Measurements from ENCODE around the gene CAMTA1. TPM values are rescaled to one million over a fixed set of nuclear protein-coding genes. Genes with fewer than 3 reads are reported as not detected.
A peak's percentile ranks its signal among the peaks of the same experiment; 100 is the strongest.

The CAMTA1 gene
- total RNA-seq, 1 experiment from 2014 or later: 85.2 TPM

GRCh38 chr1:7644086-7644485 is 858.8 kb downstream of the CAMTA1 start:
- Histone ChIP-seq H3K36me3 (ENCODE audit: insufficient read depth, low read length, poor library complexity, severe bottlenecking) (no peaks in the 10 kb centered on the region), H3K27me3 (replicated peaks; ENCODE audit: insufficient read depth, low read depth, low read length, poor library complexity) (no peaks in the 10 kb centered on the region), H3K9me3 (ENCODE audit: low read depth, low read length, poor library complexity, severe bottlenecking) (no peaks in the 10 kb centered on the region), H3K4me3 (ENCODE audit: low read depth, low read length, poor library complexity, severe bottlenecking) (no peak overlapping the region), H3K4me1 (ENCODE audit: insufficient read depth, low read length, poor library complexity, severe bottlenecking) (peaks cover 8% of the 10 kb centered on the region), H3K27ac (ENCODE audit: low read depth, low read length, poor library complexity, severe bottlenecking) (no peak overlapping the region)
- POLR2A ChIA-PET (ENCODE audit: low non-redundant PET): no interaction called here
- DNase-seq (ENCODE audit: low spot score): no peak
- BruUV-seq (replicated peaks): no TSS peak
- TF ChIP-seq CTCF (conservative IDR thresholded peaks at IDR 0.05; ENCODE audit: low read depth, low read length) (no peak), EZH2 (IDR thresholded peaks at IDR 0.05; ENCODE audit: borderline replicate concordance, low read depth, low read length, poor library complexity, severe bottlenecking) (no peak)
- intact Hi-C loops (cut with micrococcal nuclease; ENCODE audit: unreplicated experiment): loop anchor here (10.0 kb wide), 1 partner anchor 349 kb away; no protein-coding TSS in a partner anchor
- CTCF ChIA-PET: no interaction called here

- BruUV-seq (replicated peaks): no TSS peak
- Histone ChIP-seq H3K4me3 (ENCODE audit: low read depth, low read length, poor library complexity, severe bottlenecking) (no peak overlapping the region), H3K36me3 (ENCODE audit: insufficient read depth, low read length, poor library complexity, severe bottlenecking) (no peaks in the 10 kb centered on the region), H3K27me3 (replicated peaks; ENCODE audit: insufficient read depth, low read depth, low read length, poor library complexity) (no peaks in the 10 kb centered on the region), H3K27ac (ENCODE audit: low read depth, low read length, poor library complexity, severe bottlenecking) (no peak overlapping the region), H3K9me3 (ENCODE audit: low read depth, low read length, poor library complexity, severe bottlenecking) (no peaks in the 10 kb centered on the region), H3K4me1 (ENCODE audit: insufficient read depth, low read length, poor library complexity, severe bottlenecking) (peaks cover 8% of the 10 kb centered on the region)
- no peak for TF ChIP-seq EZH2 (IDR thresholded peaks at IDR 0.05; ENCODE audit: borderline replicate concordance, low read depth, low read length, poor library complexity, severe bottlenecking)
- no peak for TF ChIP-seq CTCF (conservative IDR thresholded peaks at IDR 0.05; ENCODE audit: low read depth, low read length)
- POLR2A ChIA-PET (ENCODE audit: low non-redundant PET): no interaction called here
- intact Hi-C loops (cut with micrococcal nuclease; ENCODE audit: unreplicated experiment): loop anchor here (5.0 to 10.0 kb wide), 5 partner anchors 350 to 918 kb away; no protein-coding TSS in a partner anchor
- DNase-seq (ENCODE audit: low spot score): peak; percentile 51
- CTCF ChIA-PET: interaction anchor here (0.6 to 1.2 kb wide), 3 partner anchors 191 to 765 kb away, joined by 3 to 5 read pairs (median 4); no protein-coding TSS in a partner anchor
Observed at GRCh38 chr1:7644961-7645750, 859.9 kb downstream of the CAMTA1 start.

GRCh38 chr1:7645751-7646048 is 860.4 kb downstream of the CAMTA1 start:
- no peak for DNase-seq (ENCODE audit: low spot score)
- Histone ChIP-seq H3K36me3 (ENCODE audit: insufficient read depth, low read length, poor library complexity, severe bottlenecking) (no peaks in the 10 kb centered on the region), H3K27ac (ENCODE audit: low read depth, low read length, poor library complexity, severe bottlenecking) (no peak overlapping the region), H3K27me3 (replicated peaks; ENCODE audit: insufficient read depth, low read depth, low read length, poor library complexity) (no peaks in the 10 kb centered on the region), H3K4me1 (ENCODE audit: insufficient read depth, low read length, poor library complexity, severe bottlenecking) (peaks cover 8% of the 10 kb centered on the region), H3K9me3 (ENCODE audit: low read depth, low read length, poor library complexity, severe bottlenecking) (no peaks in the 10 kb centered on the region), H3K4me3 (ENCODE audit: low read depth, low read length, poor library complexity, severe bottlenecking) (no peak overlapping the region)
- POLR2A ChIA-PET (ENCODE audit: low non-redundant PET): no interaction called here
- TF ChIP-seq CTCF (conservative IDR thresholded peaks at IDR 0.05; ENCODE audit: low read depth, low read length) (no peak), EZH2 (IDR thresholded peaks at IDR 0.05; ENCODE audit: borderline replicate concordance, low read depth, low read length, poor library complexity, severe bottlenecking) (no peak)
- intact Hi-C loops (cut with micrococcal nuclease; ENCODE audit: unreplicated experiment): loop anchor here (2.0 to 10.0 kb wide), 6 partner anchors 191 to 918 kb away; no protein-coding TSS in a partner anchor
- BruUV-seq (replicated peaks): no TSS peak
- CTCF ChIA-PET: interaction anchor here (1.2 kb wide), 1 partner anchor 192 kb away, joined by 3 read pairs; no protein-coding TSS in a partner anchor

Data from A673 (cell line).